Uterus (tissue), 2 donors: ENCODE results near the gene ILDR2.

ENCODE experiments used
- POLR2A ChIP-seq, 2 donors: fragments of 450-650 bp; IDR thresholded peaks; one replicate each; pipeline ENCODE4 v1.6.1; 2016; ENCODE audit warnings: antibody characterized with exemption in 2 of 2, mild to moderate bottlenecking in 1 of 2, moderate library complexity in 1 of 2
- TF ChIP-seq, protein P1 (sequence below), 4 experiments: fragments of 200-600 bp in 2 of 4; fragments of 450-650 bp in 2 of 4; sonication (generic) in 2 of 4; IDR thresholded peaks; one replicate each; pipeline ENCODE4 v1.5.1; 2016 to 2019; ENCODE audit warnings: antibody characterized with exemption in 4 of 4, mild to moderate bottlenecking in 2 of 4, moderate library complexity in 1 of 4

DNA sequence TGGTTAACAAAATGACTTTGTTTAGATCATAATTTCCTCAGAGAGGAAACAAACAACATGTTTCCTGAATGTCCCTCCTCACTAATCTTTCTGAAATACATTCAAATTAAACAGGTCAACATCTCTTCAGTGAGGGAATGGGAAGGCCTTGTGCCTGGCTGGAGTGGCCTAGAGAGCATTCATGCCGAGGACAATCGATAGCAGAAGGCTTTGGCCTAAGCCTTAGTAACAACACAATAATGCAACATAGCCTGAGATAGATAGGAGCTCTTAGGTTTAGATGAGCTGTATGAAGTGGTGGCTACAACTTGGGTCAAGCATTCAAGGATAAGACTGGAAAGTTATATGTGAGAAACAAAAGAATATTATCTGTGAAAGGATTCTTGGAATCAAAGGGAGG lies 37.4 kb downstream of the ILDR2 start:
- TF ChIP-seq, protein P1, sequence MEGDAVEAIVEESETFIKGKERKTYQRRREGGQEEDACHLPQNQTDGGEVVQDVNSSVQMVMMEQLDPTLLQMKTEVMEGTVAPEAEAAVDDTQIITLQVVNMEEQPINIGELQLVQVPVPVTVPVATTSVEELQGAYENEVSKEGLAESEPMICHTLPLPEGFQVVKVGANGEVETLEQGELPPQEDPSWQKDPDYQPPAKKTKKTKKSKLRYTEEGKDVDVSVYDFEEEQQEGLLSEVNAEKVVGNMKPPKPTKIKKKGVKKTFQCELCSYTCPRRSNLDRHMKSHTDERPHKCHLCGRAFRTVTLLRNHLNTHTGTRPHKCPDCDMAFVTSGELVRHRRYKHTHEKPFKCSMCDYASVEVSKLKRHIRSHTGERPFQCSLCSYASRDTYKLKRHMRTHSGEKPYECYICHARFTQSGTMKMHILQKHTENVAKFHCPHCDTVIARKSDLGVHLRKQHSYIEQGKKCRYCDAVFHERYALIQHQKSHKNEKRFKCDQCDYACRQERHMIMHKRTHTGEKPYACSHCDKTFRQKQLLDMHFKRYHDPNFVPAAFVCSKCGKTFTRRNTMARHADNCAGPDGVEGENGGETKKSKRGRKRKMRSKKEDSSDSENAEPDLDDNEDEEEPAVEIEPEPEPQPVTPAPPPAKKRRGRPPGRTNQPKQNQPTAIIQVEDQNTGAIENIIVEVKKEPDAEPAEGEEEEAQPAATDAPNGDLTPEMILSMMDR (IDR thresholded peaks at IDR 0.05) = no peak
- TF ChIP-seq POLR2A (IDR thresholded peaks at IDR 0.05) = no peak
